Measurements from ENCODE around the gene LRCH3.

LRCH3 gene

GRCh38 chr3:197793247-197793646, 2.2 kb downstream of the LRCH3 start:
- peak; percentile 65 for DNase-seq

GRCh38 chr3:197794115-197794514, 3.1 kb downstream of the LRCH3 start:
- no peak for DNase-seq

GRCh38 chr3:197795200-197795599, 4.1 kb downstream of the LRCH3 start:
- peak; percentile 93 for DNase-seq

- no peak for DNase-seq
Observed at GRCh38 chr3:197796087-197796486, 5.0 kb downstream of the LRCH3 start.

GRCh38 chr3:197798863-197799262, 7.8 kb downstream of the LRCH3 start:
- no peak for DNase-seq

- DNase-seq: no peak
Observed at GRCh38 chr3:197800379-197800778, 9.3 kb downstream of the LRCH3 start.

GRCh38 chr3:197801891-197802778, 11.1 kb downstream of the LRCH3 start:
- peak; percentile 58 for DNase-seq

- DNase-seq: peak; percentile 40
Observed at GRCh38 chr3:197802779-197803459, 11.9 kb downstream of the LRCH3 start.

GRCh38 chr3:197804511-197804910, 13.5 kb downstream of the LRCH3 start:
- no peak for DNase-seq

- peak; percentile 34 for DNase-seq
Observed at GRCh38 chr3:197807969-197808587, 17.0 kb downstream of the LRCH3 start.

- DNase-seq: peak; percentile 55
Observed at GRCh38 chr3:197809356-197810020, 18.4 kb downstream of the LRCH3 start.

GRCh38 chr3:197810901-197811300, 19.8 kb downstream of the LRCH3 start:
- DNase-seq: no peak

- DNase-seq: peak; percentile 78
Observed at GRCh38 chr3:197811343-197811742, 20.3 kb downstream of the LRCH3 start.

- DNase-seq: no peak
Observed at GRCh38 chr3:197814372-197814771, 23.3 kb downstream of the LRCH3 start.

GRCh38 chr3:197820550-197821335, 29.7 kb downstream of the LRCH3 start:
- DNase-seq: no peak

GRCh38 chr3:197829397-197830045, 38.5 kb downstream of the LRCH3 start:
- no peak for DNase-seq

- DNase-seq: no peak
Observed at GRCh38 chr3:197830308-197830966, 39.4 kb downstream of the LRCH3 start.

GRCh38 chr3:197830967-197831313, 39.9 kb downstream of the LRCH3 start:
- no peak for DNase-seq

- no peak for DNase-seq
Observed at GRCh38 chr3:197833930-197834715, 43.1 kb downstream of the LRCH3 start.

GRCh38 chr3:197835509-197835908, 44.5 kb downstream of the LRCH3 start:
- DNase-seq: no peak
